Mucosa of descending colon (tissue), 3 donors: Measurements from ENCODE around the gene TPD52L1. TPM values are rescaled to one million over a fixed set of nuclear protein-coding genes. Genes with fewer than 3 reads are reported as not detected.

Experiments
- ATAC-seq: fragments of 200-7000 bp; cut with Tn5 transposase; one replicate; pipeline ENCODE4 v1.9.1; 2020; ENCODE audit warnings: mild to moderate bottlenecking, moderate library complexity
- DNase-seq, 3 donors: peaks; one replicate each; pipeline ENCODE4 v3.0.0-alpha.2; 2020
- H3K36me3 ChIP-seq: fragments of 200-600 bp; one replicate; pipeline ENCODE4 v1.8.0; 2021; ENCODE audit warnings: low read depth, mild to moderate bottlenecking
- H3K4me1 ChIP-seq: fragments of 200-600 bp; one replicate; pipeline ENCODE4 v1.8.0; 2021; ENCODE audit warnings: low read depth, mild to moderate bottlenecking
- H3K4me3 ChIP-seq: fragments of 200-600 bp; one replicate; pipeline ENCODE4 v1.8.0; 2021; ENCODE audit warnings: mild to moderate bottlenecking
- H3K9me3 ChIP-seq: fragments of 200-600 bp; one replicate; pipeline ENCODE4 v1.8.0; 2021; ENCODE audit warnings: mild to moderate bottlenecking
- intact Hi-C, 2 donors: fragments of 100-400 bp; cut with DNase I in 1 of 2; cut with micrococcal nuclease in 1 of 2; formaldehyde crosslinking; loops; one replicate each; pipeline versions ENCODE4 v1.11.0 to v1.11.1; 2022; cut with DNase I, micrococcal nuclease
- total RNA-seq, 3 donors: library from RNA; stranded (reverse); fragmentation: NEBNext Ultra II Directional in 2 of 3; extraction: Animal tissue kit (Norgen Biotek cat#: 25700) in 2 of 3; gene quantifications; one replicate each; pipeline versions ENCODE4 v1.2.1 to v1.2.4, GENCODE V29; 2021 to 2023
- TF ChIP-seq, protein P1 (sequence below): fragments of 200-600 bp; IDR thresholded peaks from one replicate; pipeline ENCODE4 v1.8.0; 2022; ENCODE audit warnings: antibody characterized with exemption, mild to moderate bottlenecking
- donor health status: DM: no; HTN: no; CAD: no; lungs with moderate emphysema.
- donor health status: DM: no; HTN: no; CAD: no.
- donor health status: DM: no; HTN: yes; CAD: no.

Gene TPD52L1
- total RNA-seq, 3 donors from 2014 or later, result 12.1 to 23.9 (median 22.0) TPM

DNA sequence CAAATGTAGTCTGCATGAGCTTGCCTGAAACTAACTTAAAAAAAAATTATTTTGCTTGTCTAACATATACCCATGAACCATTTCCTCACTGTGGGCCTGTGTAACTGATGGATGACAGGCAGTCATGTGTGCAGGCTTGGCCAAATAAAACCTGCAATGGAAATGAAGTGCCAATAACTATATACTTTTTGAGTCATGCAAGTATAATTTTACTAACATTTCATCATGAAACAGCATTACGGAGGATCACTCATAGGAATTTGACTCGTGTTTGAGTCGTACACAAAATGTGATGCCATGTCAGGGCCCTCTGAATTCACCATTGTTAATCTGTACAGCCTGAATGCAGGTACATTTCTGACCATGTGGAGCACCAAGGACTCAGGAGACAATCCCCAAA is 101.6 kb downstream of the TPD52L1 start:
- DNase-seq (no peak), ATAC-seq (no peak)
- H3K9me3 ChIP-seq, result no peaks in the 10 kb centered on the region
- intact Hi-C loops, result no loop called here
- TF ChIP-seq, protein P1, sequence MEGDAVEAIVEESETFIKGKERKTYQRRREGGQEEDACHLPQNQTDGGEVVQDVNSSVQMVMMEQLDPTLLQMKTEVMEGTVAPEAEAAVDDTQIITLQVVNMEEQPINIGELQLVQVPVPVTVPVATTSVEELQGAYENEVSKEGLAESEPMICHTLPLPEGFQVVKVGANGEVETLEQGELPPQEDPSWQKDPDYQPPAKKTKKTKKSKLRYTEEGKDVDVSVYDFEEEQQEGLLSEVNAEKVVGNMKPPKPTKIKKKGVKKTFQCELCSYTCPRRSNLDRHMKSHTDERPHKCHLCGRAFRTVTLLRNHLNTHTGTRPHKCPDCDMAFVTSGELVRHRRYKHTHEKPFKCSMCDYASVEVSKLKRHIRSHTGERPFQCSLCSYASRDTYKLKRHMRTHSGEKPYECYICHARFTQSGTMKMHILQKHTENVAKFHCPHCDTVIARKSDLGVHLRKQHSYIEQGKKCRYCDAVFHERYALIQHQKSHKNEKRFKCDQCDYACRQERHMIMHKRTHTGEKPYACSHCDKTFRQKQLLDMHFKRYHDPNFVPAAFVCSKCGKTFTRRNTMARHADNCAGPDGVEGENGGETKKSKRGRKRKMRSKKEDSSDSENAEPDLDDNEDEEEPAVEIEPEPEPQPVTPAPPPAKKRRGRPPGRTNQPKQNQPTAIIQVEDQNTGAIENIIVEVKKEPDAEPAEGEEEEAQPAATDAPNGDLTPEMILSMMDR, result no peak
- H3K4me1 ChIP-seq, result no peaks in the 10 kb centered on the region
- no peaks in the 10 kb centered on the region for H3K36me3 ChIP-seq
- H3K4me3 ChIP-seq, result no peak overlapping the region

- Histone ChIP-seq H3K4me1 (no peaks in the 10 kb centered on the region), H3K4me3 (no peak overlapping the region), H3K9me3 (no peaks in the 10 kb centered on the region), H3K36me3 (no peaks in the 10 kb centered on the region)
- ATAC-seq (no peak), DNase-seq (no peak)
- intact Hi-C loops, result no loop called here
- TF ChIP-seq, protein P1, result no peak
Measured at GRCh38 chr6:125257351-125257750, 103.8 kb downstream of the TPD52L1 start.

GRCh38 chr6:125258651-125259353 is 105.2 kb downstream of the TPD52L1 start:
- Histone ChIP-seq H3K36me3 (no peaks in the 10 kb centered on the region), H3K4me3 (no peak overlapping the region), H3K4me1 (no peaks in the 10 kb centered on the region), H3K9me3 (no peaks in the 10 kb centered on the region)
- intact Hi-C loops, result no loop called here
- no peak for ATAC-seq
- DNase-seq, result no peak
- TF ChIP-seq, protein P1, result no peak

DNA sequence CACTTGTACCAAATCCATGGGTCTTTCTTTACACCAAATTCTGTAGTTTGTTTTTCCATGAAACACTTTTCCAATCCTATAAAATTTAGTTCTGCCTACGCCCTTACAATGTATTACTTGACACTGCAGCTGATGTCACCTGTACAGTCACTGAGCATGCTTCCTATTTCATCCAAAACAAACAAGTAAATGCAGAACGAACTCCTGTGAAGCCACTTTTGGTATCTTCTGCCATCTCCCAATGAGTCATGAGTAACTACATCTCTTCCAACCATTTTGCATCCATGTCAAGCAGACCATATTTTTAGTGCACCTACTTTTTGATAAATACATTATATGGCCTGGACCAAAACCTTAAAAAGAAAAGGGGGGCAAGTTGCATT is 105.8 kb downstream of the TPD52L1 start:
- TF ChIP-seq, protein P1, result no peak
- intact Hi-C loops, result no loop called here
- Histone ChIP-seq H3K9me3 (no peaks in the 10 kb centered on the region), H3K36me3 (no peaks in the 10 kb centered on the region), H3K4me1 (no peaks in the 10 kb centered on the region), H3K4me3 (no peak overlapping the region)
- DNase-seq (no peak), ATAC-seq (no peak)

DNA sequence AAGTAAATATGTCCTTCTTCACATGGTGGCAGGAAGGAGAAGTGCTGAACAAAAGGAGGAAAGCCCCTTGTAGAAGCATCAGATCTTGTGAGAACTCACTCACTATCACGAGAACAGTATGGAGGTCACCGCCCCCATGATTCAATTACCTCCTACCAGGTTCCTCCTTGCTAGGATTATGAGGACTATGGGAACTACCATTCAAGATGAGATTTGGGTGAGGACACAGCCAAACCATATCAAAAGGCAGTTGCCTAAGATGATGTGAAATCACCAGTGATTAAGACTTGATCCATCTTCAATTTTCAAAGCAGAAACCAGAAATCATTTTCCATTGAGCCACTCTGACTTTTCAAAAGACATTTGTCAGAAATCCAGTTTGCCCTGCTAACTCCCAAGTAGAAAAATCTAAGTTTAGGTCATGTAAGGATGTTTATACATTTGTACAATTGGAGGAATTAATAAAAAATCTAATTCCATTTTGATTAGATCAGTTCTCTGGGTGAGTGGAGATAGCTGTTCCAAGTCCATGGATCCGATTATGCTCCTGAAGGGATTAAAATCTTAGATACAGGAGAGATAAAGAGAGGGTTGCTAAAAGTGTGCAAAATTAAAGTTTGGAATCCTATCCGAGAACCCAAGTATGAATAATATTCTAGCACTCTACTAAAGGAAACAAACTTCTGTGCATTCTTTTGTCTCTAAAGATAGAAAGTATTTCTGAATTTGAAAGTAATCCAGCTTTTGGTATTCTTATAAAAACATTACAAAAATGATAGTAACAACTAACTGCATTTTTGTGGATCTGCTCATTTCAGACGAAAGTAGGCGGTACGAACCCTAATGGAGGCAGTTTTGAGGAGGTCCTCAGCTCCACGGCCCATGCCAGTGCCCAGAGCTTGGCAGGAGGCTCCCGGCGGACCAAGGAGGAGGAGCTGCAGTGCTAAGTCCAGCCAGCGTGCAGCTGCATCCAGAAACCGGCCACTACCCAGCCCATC is 108.7 kb downstream of the TPD52L1 start:
- intact Hi-C loops, result no loop called here
- ATAC-seq, result no peak

More for the DNA sequence above, 108.7 kb downstream of the TPD52L1 start:
- Histone ChIP-seq H3K9me3 (no peaks in the 10 kb centered on the region), H3K4me1 (no peaks in the 10 kb centered on the region), H3K36me3 (no peaks in the 10 kb centered on the region), H3K4me3 (no peak overlapping the region)
- DNase-seq, result no peak
- TF ChIP-seq, protein P1, result no peak
